HL-60 (cell line): ENCODE data around the gene CDC42BPB.

ENCODE experiments used
- DNase-seq, 2 experiments: peaks; one replicate each; pipeline ENCODE4 v3.0.0-alpha.2; 2010 to 2020; ENCODE audit warnings: low read depth in 1 of 2, low spot score in 1 of 2
- H3K27ac ChIP-seq: fragments of 250-450 bp; sonication (Bioruptor Pico); replicated peaks from 2 replicates; pipeline ENCODE4 v1.5.1; 2020; ENCODE audit warnings: mild to moderate bottlenecking, moderate library complexity
- H3K27me3 ChIP-seq: fragments of 250-450 bp; sonication (Bioruptor Pico); 2 replicates; pipeline ENCODE4 v1.5.1; 2021; ENCODE audit warnings: mild to moderate bottlenecking, moderate library complexity; ENCODE audit not compliant: insufficient read depth, poor library complexity, severe bottlenecking
- H3K4me3 ChIP-seq: replicated peaks from 2 replicates; pipeline ENCODE4 v1.5.1; 2011; ENCODE audit warnings: mild to moderate bottlenecking, control low read depth, low read length; ENCODE audit not compliant: insufficient read depth
- CTCF ChIP-seq: IDR thresholded peaks from one replicate; pipeline ENCODE4 v1.5.1; 2011; ENCODE audit warnings: low read length, control low read depth, inconsistent platforms; ENCODE audit not compliant: insufficient read depth
- GABPA ChIP-seq: IDR thresholded peaks from 2 replicates; pipeline ENCODE4 v1.6.1; 2012; ENCODE audit warnings: low read depth
- POLR2AphosphoS5 ChIP-seq: IDR thresholded peaks from 2 replicates; pipeline ENCODE4 v1.6.1; 2012; ENCODE audit warnings: low read depth
- REST ChIP-seq: IDR thresholded peaks from 2 replicates; pipeline ENCODE4 v1.6.1; 2012; ENCODE audit warnings: low read depth; ENCODE audit not compliant: insufficient replicate concordance
- SPI1 ChIP-seq: IDR thresholded peaks from 2 replicates; pipeline ENCODE4 v1.6.1; 2012; ENCODE audit warnings: low read depth, mild to moderate bottlenecking, borderline replicate concordance

The CDC42BPB gene

GRCh38 chr14:103097994-103098957, 40.9 kb upstream of the CDC42BPB start:
- Histone ChIP-seq H3K4me3 (no peak overlapping the region), H3K27ac (no peak overlapping the region), H3K27me3 (peaks cover 11% of the 10 kb centered on the region)
- no peak for TF ChIP-seq GABPA
- no peak for TF ChIP-seq POLR2AphosphoS5
- no peak for TF ChIP-seq REST
- no peak for TF ChIP-seq SPI1
- TF ChIP-seq CTCF = no peak
- DNase-seq = no peak

- DNase-seq = no peak
- Histone ChIP-seq H3K4me3 (no peak overlapping the region), H3K27ac (no peak overlapping the region), H3K27me3 (peaks cover 5% of the 10 kb centered on the region)
- no peak for TF ChIP-seq POLR2AphosphoS5
- no peak for TF ChIP-seq SPI1
- TF ChIP-seq GABPA = no peak
- TF ChIP-seq CTCF = no peak
- no peak for TF ChIP-seq REST
These were observed 40.1 kb upstream of the CDC42BPB start for GRCh38 chr14:103097244-103097993.

- TF ChIP-seq POLR2AphosphoS5 (no peak), REST (no peak), SPI1 (no peak), CTCF (no peak), GABPA (no peak)
These were observed 39.0 kb upstream of the CDC42BPB start for GRCh38 chr14:103096387-103096786.

More at GRCh38 chr14:103096387-103096786, 39.0 kb upstream of the CDC42BPB start:
- H3K27me3 ChIP-seq = peaks cover 4% of the 10 kb centered on the region
- no peak overlapping the region for H3K4me3 ChIP-seq
- no peak for DNase-seq
- H3K27ac ChIP-seq = no peak overlapping the region
